ENCODE measurements around the gene KCNQ1.

GRCh38 chr11:2561696-2562581 is 117.1 kb downstream of the KCNQ1 start:
- no peak for TF ChIP-seq RFX5 (IDR thresholded peaks at IDR 0.05; ENCODE audit: low read length)
- TF ChIP-seq CTCF (IDR thresholded peaks at IDR 0.05): no peak

Measured in SK-N-SH (cell line).